Adrenal gland (tissue), 5 donors: ENCODE data around the gene ATP6V1F.

Experiments used
- POLR2A ChIP-seq, 2 donors: fragments of 450-650 bp; IDR thresholded peaks; one replicate each; pipeline ENCODE4 v1.6.1; 2017; ENCODE audit warnings: antibody characterized with exemption in 2 of 2, mild to moderate bottlenecking in 2 of 2, moderate library complexity in 1 of 2
- TF ChIP-seq, protein P1 (sequence below), 6 experiments: fragments of 450-650 bp in 4 of 6; fragments of 200-600 bp in 2 of 6; sonication (generic) in 1 of 6; IDR thresholded peaks; 1 replicate in 5 of 6; 2 replicates in 1 of 6; pipeline versions ENCODE4 v1.5.1 to v1.8.0; 2016 to 2021; ENCODE audit warnings: antibody characterized with exemption in 6 of 6, mild to moderate bottlenecking in 2 of 6, moderate library complexity in 1 of 6
- donor health status: DM: no; HTN: no; CAD: no.

DNA sequence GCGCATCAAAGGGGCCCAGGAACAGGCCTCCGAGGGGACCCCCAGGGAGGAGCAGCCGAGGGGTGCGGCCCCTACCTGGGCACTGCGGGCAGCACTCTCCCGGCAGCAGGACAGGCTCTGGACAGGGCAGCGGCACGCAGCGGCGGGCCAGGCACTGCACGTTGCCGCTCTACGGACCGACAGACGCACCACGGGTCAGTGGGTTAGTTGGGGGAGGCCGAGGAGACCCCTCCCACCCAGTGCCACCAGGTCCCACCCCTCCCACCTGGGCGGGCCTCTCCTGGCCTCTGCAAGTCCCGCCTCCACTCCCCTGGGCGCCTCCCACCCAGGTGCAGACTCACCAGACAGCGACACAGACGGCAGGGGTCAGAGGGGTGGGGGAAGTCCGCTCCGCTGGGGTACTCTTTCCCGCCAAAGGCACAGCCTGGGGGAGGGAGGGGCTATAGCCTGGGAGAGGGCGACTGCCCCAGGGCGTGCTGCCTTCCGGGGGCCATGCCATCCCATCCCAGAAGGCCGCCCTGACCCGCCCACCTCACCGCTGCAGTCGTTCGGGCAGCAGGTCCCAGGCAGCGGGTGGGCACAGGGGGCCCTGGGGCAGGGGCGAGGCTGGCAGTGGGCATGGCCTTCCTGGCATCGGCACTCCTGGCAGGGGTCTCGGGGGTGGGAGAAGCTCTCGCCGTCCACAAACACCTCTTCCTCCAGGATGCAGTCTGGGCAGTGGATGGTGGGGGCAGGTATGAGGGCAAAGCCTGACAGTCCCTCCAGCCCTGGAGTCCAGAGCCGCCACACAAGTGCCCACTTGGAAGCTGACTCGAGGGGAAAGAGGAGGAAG, 28.7 kb downstream of the ATP6V1F start:
- TF ChIP-seq POLR2A (IDR thresholded peaks at IDR 0.05) = no peak
- TF ChIP-seq, protein P1, sequence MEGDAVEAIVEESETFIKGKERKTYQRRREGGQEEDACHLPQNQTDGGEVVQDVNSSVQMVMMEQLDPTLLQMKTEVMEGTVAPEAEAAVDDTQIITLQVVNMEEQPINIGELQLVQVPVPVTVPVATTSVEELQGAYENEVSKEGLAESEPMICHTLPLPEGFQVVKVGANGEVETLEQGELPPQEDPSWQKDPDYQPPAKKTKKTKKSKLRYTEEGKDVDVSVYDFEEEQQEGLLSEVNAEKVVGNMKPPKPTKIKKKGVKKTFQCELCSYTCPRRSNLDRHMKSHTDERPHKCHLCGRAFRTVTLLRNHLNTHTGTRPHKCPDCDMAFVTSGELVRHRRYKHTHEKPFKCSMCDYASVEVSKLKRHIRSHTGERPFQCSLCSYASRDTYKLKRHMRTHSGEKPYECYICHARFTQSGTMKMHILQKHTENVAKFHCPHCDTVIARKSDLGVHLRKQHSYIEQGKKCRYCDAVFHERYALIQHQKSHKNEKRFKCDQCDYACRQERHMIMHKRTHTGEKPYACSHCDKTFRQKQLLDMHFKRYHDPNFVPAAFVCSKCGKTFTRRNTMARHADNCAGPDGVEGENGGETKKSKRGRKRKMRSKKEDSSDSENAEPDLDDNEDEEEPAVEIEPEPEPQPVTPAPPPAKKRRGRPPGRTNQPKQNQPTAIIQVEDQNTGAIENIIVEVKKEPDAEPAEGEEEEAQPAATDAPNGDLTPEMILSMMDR (IDR thresholded peaks at IDR 0.05) = no peak
